ENCODE measurements around the gene GJA3.

GJA3 gene

DNA sequence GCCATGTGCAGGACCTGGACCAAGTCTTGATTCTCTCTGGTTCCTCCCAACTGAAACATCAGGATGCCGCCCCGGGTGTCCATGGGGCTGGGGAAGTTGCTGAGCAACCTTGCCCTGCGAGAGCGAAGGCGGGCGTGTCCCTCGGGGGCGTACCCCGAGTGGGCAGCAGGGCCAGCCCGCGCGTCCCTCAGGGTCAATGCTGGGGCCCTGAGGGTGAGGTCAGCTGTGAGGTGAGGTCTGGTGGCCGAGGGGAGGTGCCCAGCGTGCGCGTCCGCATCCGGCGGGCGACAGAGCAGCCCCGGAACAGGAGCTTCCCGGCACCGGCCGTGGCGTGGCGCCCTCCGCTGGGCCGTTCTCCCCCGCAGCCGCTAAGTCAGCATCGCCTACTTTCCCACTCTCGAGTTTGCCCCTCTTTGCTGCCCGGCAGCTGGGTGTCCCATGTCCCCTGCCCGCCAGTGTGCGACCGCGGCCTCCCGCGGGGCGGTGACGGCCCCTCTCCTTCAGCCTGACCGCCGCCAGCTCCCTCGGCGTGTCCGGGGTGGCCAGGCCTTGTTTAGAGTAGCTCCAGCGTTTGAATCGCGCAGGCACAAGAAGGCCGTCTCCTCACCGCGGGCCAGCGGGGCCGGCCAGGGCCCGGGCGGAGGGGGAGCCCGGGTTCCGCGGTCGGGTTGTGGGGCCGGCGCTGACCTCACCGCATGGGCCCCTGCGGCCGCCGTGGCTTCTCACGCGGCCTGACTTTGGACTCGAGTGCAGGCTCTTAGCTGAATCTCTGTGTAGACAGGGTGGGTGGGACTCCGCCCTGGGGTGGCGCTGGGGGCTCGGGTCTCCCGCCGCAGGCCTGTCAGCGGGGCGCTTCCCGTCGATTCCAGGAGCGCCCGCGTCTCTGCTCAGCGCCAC is 33.0 kb downstream of the GJA3 start:
- DNase-seq, result peak; percentile 62

- DNase-seq, result no peak
Observed at GRCh38 chr13:20127262-20127561, 33.6 kb downstream of the GJA3 start.

- DNase-seq, result no peak
Observed at GRCh38 chr13:20126541-20127261, 34.2 kb downstream of the GJA3 start.

DNA sequence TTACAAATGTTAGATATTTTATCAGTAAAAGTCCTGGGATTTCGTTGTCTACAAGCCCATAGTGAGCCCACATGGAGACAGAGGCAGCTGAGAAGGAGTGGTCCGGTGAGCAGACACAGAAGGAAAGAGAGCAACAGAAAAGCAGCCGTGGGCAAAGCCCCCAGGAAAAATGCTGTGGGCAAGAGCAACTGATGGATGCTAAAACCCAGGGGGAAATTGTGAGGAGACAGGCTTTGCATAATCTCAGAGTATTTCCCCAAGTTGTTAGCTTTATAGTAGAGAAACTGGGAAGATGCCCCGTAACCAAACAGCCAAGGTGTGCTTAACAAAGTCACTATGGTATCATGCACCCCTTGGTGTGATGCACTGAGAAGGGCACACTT is 35.1 kb downstream of the GJA3 start:
- no peak for DNase-seq

- DNase-seq, result peak; percentile 69
Observed at GRCh38 chr13:20125129-20125782, 35.6 kb downstream of the GJA3 start.

DNA sequence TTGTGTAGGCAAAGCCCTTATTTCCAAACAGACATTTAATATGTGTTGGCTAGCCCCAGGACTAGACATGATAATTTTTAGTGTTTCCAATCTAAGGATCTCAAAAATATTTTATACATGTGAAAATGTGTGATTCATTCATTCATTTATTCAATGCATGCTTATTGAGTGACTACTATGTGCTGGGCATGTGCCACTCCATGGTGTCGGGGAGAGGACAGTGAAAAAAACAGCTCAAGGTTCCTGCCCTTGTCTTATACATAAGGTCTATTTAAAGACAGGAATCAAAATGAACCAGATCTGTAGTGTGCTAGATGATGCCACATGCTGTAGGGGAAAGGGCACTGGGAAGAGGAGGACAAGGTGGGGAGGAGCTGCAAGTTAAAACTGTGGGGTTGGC is 36.5 kb downstream of the GJA3 start:
- peak; percentile 27 for DNase-seq

- no peak for DNase-seq
Observed at GRCh38 chr13:20121159-20121525, 39.7 kb downstream of the GJA3 start.

- no peak for DNase-seq
Observed at GRCh38 chr13:20119960-20120359, 40.9 kb downstream of the GJA3 start.

- DNase-seq, result no peak
Observed at GRCh38 chr13:20118268-20119140, 42.3 kb downstream of the GJA3 start.

DNA sequence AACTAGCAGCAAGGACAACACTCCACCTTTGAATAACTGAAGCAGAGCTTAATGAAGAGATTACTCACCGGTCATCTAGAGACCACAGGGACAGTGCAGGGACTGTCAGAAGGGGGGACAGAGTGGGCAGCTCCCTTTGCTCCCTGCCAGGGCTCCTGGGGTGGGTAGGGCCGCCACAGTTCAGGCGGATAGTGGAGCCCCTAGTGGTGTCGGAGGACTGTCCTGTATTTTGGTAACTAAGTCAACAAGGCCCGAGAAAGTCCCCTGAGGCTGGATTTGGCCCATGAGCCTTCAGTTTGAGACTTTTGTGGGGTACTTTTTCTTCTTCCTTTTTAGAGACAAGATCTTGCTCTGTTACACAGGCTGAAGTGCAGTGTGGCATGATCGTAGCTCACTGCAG is 44.6 kb downstream of the GJA3 start:
- no peak for DNase-seq

DNA sequence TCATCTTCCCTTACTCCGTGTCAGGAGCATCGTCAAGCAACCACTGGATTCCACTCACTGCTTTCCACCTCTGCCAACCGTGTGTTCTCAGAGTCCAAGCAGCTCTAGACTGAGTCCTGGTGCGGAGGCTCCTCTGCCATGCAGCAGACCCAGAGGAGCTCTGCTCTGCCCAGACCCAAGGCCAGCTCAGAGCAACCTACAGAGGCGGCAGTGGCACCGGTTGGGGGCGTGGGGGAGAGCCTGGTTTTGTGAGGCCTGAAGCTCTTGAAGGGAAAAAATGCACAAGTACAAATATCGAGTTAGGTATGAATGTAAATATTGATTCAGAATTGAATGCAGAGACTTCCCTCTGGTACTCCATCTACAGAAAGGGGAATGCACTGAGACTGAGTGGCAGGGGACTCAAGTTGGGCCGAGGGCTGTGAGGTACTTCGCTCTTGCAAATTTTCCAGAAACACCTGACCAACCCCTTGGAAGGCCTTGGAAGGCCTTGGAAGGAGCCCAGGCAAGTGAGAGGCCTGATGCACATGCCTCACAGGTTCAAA is 46.7 kb downstream of the GJA3 start:
- DNase-seq, result no peak

- DNase-seq, result no peak
Observed at GRCh38 chr13:20109037-20109436, 51.8 kb downstream of the GJA3 start.

GRCh38 chr13:20106742-20107141 is 54.1 kb downstream of the GJA3 start:
- DNase-seq, result no peak

DNA sequence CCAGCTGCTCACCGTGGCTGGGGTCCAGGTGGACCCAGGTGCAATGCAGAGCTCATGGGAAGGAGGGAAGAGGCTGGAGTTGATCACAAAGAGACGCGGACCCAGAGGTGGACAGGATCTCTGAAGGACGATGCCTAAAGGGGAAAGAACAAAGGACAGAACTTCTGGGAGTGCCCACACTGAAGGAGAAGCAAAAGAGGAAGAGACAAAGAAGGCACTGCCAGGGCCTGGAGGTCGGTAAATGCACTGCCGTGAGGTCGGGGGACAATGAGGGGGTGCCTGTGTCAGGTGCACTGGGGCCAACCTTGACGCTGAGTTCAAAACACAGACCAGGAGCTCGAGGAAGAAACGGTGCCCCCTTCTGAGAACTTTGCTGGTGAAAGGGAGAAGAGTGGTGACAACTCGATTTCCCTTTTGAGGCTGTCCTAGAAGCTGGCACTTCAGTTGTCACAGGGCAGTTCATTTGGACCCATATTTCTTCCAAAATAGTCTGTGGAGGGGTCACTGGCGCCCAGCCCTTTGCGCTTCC is 55.6 kb downstream of the GJA3 start:
- DNase-seq, result no peak

DNA sequence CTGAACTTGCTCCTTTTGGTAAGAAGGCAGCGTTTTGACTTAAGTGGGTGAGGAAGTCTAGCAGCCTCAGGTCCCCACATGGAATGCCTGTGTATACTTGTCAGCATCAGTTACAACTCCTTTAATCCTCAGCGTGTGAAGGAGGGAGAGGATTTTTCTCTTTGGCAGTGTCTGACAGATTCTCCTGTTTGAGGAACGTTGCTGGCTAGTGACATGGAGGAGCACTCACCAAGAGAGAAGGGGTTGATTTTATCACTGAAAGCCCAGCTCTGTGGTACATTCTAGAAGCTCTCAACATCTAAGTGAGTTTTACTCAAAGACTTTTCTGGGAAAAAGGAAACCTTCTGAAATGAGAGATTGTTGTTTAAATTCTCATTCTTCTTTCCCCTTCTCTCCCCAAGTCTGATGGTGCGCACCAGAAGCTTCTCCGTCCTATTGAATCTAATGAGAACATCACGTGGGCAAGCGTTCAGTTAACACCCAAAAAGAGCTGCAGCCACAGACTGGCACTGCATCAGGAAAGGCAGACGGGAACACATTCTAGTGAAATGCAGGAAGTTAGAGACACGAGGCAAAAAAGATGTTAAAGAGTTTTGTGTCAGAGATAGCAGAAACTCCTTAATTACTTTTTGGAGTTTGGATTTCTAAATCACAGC is 58.2 kb downstream of the GJA3 start:
- DNase-seq, result no peak

GRCh38 chr13:20101467-20102316 is 59.2 kb downstream of the GJA3 start:
- no peak for DNase-seq

- DNase-seq, result no peak
Observed at GRCh38 chr13:20099319-20099718, 61.5 kb downstream of the GJA3 start.

DNA sequence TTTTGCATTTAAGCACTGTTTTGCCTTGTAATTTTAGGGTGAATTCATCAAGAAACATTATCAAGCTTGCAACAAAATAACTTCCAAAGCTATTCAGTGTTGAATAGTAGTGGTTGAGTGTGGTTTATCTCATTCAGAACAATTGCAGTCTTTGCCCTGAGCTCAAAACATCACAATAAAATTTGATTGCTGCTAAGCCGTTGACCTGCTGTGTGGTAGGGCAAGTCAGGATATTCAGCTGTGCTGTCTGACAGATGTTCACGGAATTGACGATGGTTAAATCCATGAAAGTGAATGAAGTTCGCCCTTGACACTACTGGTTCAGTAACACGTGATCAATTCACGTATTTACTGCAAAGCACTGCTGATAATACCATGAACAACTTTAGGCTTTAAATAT is 66.9 kb downstream of the GJA3 start:
- DNase-seq, result no peak

- peak; percentile 22 for DNase-seq
Observed at GRCh38 chr13:20090349-20090748, 70.5 kb downstream of the GJA3 start.

All from HCEC 1CT (cell line).